H1 (cell line): Measurements from ENCODE around the gene SLC25A30. TPM values are rescaled to one million over a fixed set of nuclear protein-coding genes. Genes with fewer than 3 reads are reported as not detected.

ENCODE experiments used
- CTCF ChIA-PET: fragments of 300-600 bp; sonication (Branson Sonifier 250); formaldehyde crosslinking; loops from one replicate; lab custom pipeline; 2021; ENCODE audit not compliant: partially characterized antibody; lab: Charles Lee
- POLR2A ChIA-PET: fragments of 300-600 bp; sonication (Branson Sonifier 250); formaldehyde crosslinking; loops from one replicate; lab custom pipeline; 2021; ENCODE audit warnings: inconsistent platforms; ENCODE audit not compliant: partially characterized antibody; lab: Charles Lee
- DNase-seq, 2 experiments: peaks; one replicate each; pipeline versions ENCODE4 v3.0.0 to v3.0.0-alpha.2; 2010 to 2022; ENCODE audit warnings: low spot score in 2 of 2, low read depth in 1 of 2, mixed read lengths in 1 of 2
- FAIRE-seq: peaks from 2 replicates; lab custom pipeline; 2011; peaks lifted over from hg19 to GRCh38; lab: Jason Lieb, UNC
- H2AFZ ChIP-seq: 2 replicates; pipeline ENCODE4 v1.8.1; 2012; ENCODE audit warnings: low read length, inconsistent platforms
- H2AK5ac ChIP-seq: 2 replicates; pipeline ENCODE4 v1.6.1; 2013; ENCODE audit warnings: low read depth, low read length
- H2BK120ac ChIP-seq: replicated peaks from 2 replicates; pipeline ENCODE3; 2013; ENCODE audit warnings: low read depth, low read length, inconsistent platforms
- H2BK12ac ChIP-seq: 2 replicates; pipeline ENCODE4 v1.6.1; 2013; ENCODE audit warnings: low read depth, low read length
- H2BK15ac ChIP-seq: 2 replicates; pipeline ENCODE4 v1.6.1; 2013; ENCODE audit warnings: low read length
- H2BK20ac ChIP-seq: 2 replicates; pipeline ENCODE4 v1.6.1; 2013; ENCODE audit warnings: low read length
- H2BK5ac ChIP-seq: 2 replicates; pipeline ENCODE4 v1.6.1; 2013; ENCODE audit warnings: low read depth, low read length
- H3K14ac ChIP-seq: 2 replicates; pipeline ENCODE4 v1.6.1; 2013; ENCODE audit warnings: inconsistent platforms; ENCODE audit not compliant: insufficient read length
- H3K18ac ChIP-seq: 2 replicates; pipeline ENCODE4 v1.6.1; 2013; ENCODE audit warnings: low read length; ENCODE audit errors: extremely low read depth
- H3K23ac ChIP-seq: 2 replicates; pipeline ENCODE4 v1.6.1; 2013; ENCODE audit warnings: inconsistent platforms; ENCODE audit not compliant: insufficient read length
- H3K23me2 ChIP-seq: 2 replicates; pipeline ENCODE4 v1.6.1; 2013; ENCODE audit warnings: low read depth, low read length
- H3K27ac ChIP-seq: 2 replicates; pipeline ENCODE4 v1.6.1; 2011; ENCODE audit warnings: low read depth, low read length, inconsistent platforms
- H3K27me3 ChIP-seq, 4 experiments: replicated peaks in 1 of 4; 1 replicate in 1 of 4; 2 replicates in 3 of 4; pipeline versions ENCODE4 v1.6.1 to v1.8.1; 2011 to 2013; ENCODE audit warnings: low read length in 3 of 4, mild to moderate bottlenecking in 3 of 4, inconsistent platforms in 2 of 4, mixed read lengths in 2 of 4, moderate library complexity in 1 of 4; ENCODE audit not compliant: control insufficient read depth in 3 of 4, insufficient read depth in 3 of 4; ENCODE audit errors: extremely low read depth in 1 of 4
- H3K36me3 ChIP-seq, 4 experiments: 2 replicates each; pipeline versions ENCODE4 v1.6.1 to v1.8.1; 2011 to 2013; ENCODE audit warnings: mild to moderate bottlenecking in 4 of 4, low read length in 3 of 4, moderate library complexity in 2 of 4, control low read depth in 1 of 4, inconsistent platforms in 1 of 4; ENCODE audit not compliant: insufficient read depth in 4 of 4, control insufficient read depth in 2 of 4
- H3K4ac ChIP-seq: replicated peaks from 2 replicates; pipeline ENCODE3; 2013; ENCODE audit warnings: low read length, low read depth, mixed read lengths, inconsistent platforms; ENCODE audit not compliant: insufficient read length
- H3K4me1 ChIP-seq, 4 experiments: replicated peaks in 1 of 4; 1 replicate in 1 of 4; 2 replicates in 3 of 4; pipeline versions ENCODE4 v1.6.1 to v1.8.1; 2011 to 2013; ENCODE audit warnings: low read length in 3 of 4, inconsistent platforms in 2 of 4, mixed read lengths in 1 of 4; ENCODE audit not compliant: insufficient read depth in 4 of 4, control insufficient read depth in 3 of 4
- H3K4me2 ChIP-seq, 2 experiments: 2 replicates each; pipeline versions ENCODE4 v1.6.1 to v1.8.1; 2011 to 2013; ENCODE audit warnings: low read depth in 2 of 2, low read length in 2 of 2, control low read depth in 1 of 2, inconsistent platforms in 1 of 2, mild to moderate bottlenecking in 1 of 2; ENCODE audit not compliant: insufficient read depth in 1 of 2
- H3K4me3 ChIP-seq, 4 experiments: fragments of 200-600, 300-600 bp in 1 of 4; sonication (generic), shearing (Covaris generic), sonication (Bioruptor Twin) in 1 of 4; 2 replicates each; pipeline versions ENCODE4 v1.5.1 to v1.8.1; 2011 to 2016; ENCODE audit warnings: low read length in 4 of 4, low read depth in 3 of 4, control low read depth in 2 of 4, inconsistent platforms in 2 of 4, mild to moderate bottlenecking in 2 of 4, mixed read lengths in 1 of 4, moderate library complexity in 1 of 4; ENCODE audit not compliant: insufficient read depth in 2 of 4; ENCODE audit errors: extremely low read depth in 1 of 4
- H3K56ac ChIP-seq: replicated peaks from 2 replicates; pipeline ENCODE3; 2013; ENCODE audit warnings: low read depth, mild to moderate bottlenecking, mixed read lengths, low read length, inconsistent platforms; ENCODE audit not compliant: insufficient read length
- H3K79me1 ChIP-seq: 2 replicates; pipeline ENCODE4 v1.6.1; 2013; ENCODE audit warnings: low read depth, low read length, control low read depth
- H3K79me2 ChIP-seq, 2 experiments: 2 replicates each; pipeline versions ENCODE4 v1.6.1 to v1.8.1; 2012 to 2013; ENCODE audit warnings: low read length in 2 of 2, mild to moderate bottlenecking in 2 of 2, inconsistent platforms in 1 of 2; ENCODE audit not compliant: insufficient read depth in 2 of 2, control insufficient read depth in 1 of 2
- H3K9ac ChIP-seq, 4 experiments: replicated peaks in 1 of 4; 1 replicate in 1 of 4; 2 replicates in 3 of 4; pipeline versions ENCODE4 v1.6.1 to v1.8.1; 2011 to 2013; ENCODE audit warnings: low read depth in 3 of 4, low read length in 3 of 4, control low read depth in 2 of 4, mild to moderate bottlenecking in 2 of 4, moderate library complexity in 2 of 4, inconsistent platforms in 1 of 4; ENCODE audit errors: extremely low read depth in 1 of 4
- H3K9me3 ChIP-seq, 2 experiments: 2 replicates each; pipeline versions ENCODE4 v1.6.1 to v1.8.1; 2012 to 2013; ENCODE audit warnings: mild to moderate bottlenecking in 2 of 2, moderate library complexity in 2 of 2, control low read depth in 1 of 2, inconsistent platforms in 1 of 2, low read depth in 1 of 2, low read length in 1 of 2, mixed read lengths in 1 of 2; ENCODE audit not compliant: insufficient read depth in 2 of 2
- H4K20me1 ChIP-seq, 2 experiments: replicated peaks in 1 of 2; 2 replicates each; pipeline versions ENCODE3 to v1.8.1; 2011 to 2013; ENCODE audit warnings: inconsistent platforms in 2 of 2, low read length in 2 of 2, mild to moderate bottlenecking in 1 of 2; ENCODE audit not compliant: insufficient read depth in 2 of 2, control insufficient read depth in 1 of 2
- H4K5ac ChIP-seq: 2 replicates; pipeline ENCODE4 v1.6.1; 2013; ENCODE audit warnings: low read length, low read depth, mixed read lengths, inconsistent platforms; ENCODE audit not compliant: insufficient read length
- H4K8ac ChIP-seq: 2 replicates; pipeline ENCODE4 v1.8.0; 2013; ENCODE audit warnings: mild to moderate bottlenecking, moderate library complexity, low read length, inconsistent platforms; ENCODE audit not compliant: insufficient read depth; ENCODE audit errors: extremely low read depth
- H4K91ac ChIP-seq: replicated peaks from 2 replicates; pipeline ENCODE3; 2013; ENCODE audit warnings: low read length, mixed read lengths, inconsistent platforms; ENCODE audit not compliant: insufficient read length
- CEBPB ChIP-seq: IDR thresholded peaks from 2 replicates; pipeline ENCODE4 v1.6.1; 2012; ENCODE audit warnings: low read depth, low read length
- HDAC2 ChIP-seq, 2 experiments: fragments of 300-600 bp in 1 of 2; sonication (generic) in 1 of 2; IDR thresholded peaks; 2 replicates each; pipeline ENCODE4 v1.6.1; 2011 to 2012; ENCODE audit warnings: low read depth in 2 of 2, low read length in 2 of 2, mild to moderate bottlenecking in 2 of 2, moderate library complexity in 2 of 2, borderline replicate concordance in 1 of 2, inconsistent platforms in 1 of 2
- SP4 ChIP-seq: IDR thresholded peaks from 2 replicates; pipeline ENCODE4 v1.6.1; 2012; ENCODE audit warnings: low read length, inconsistent platforms
- WGBS, 2 experiments: shearing (Covaris generic) in 1 of 2; methylation state at CpG; one replicate each; pipeline versions ENCODE4 v1.1.6 to v1.1.7; 2013 to 2015; ENCODE audit warnings: low lambda C conversion rate in 2 of 2, mixed read lengths in 2 of 2, inconsistent platforms in 1 of 2, low coverage in 1 of 2, missing lambda C conversion rate in 1 of 2; ENCODE audit not compliant: insufficient replicate concordance in 2 of 2, insufficient coverage in 1 of 2, insufficient read length in 1 of 2; ENCODE audit errors: extremely low coverage in 1 of 2, missing lambda C conversion rate in 1 of 2; 5-methylcytosine and 5-hydroxymethylcytosine counted together
- polyA plus RNA-seq, 7 experiments: library from polyadenylated mRNA; depleted of rRNA in 3 of 7; stranded (reverse) in 5 of 7; unstranded in 2 of 7; fragments of >200 nt in 5 of 7; fragments of 200-250 nt in 2 of 7; gene quantifications; 1 replicate in 5 of 7; 2 replicates in 1 of 7; 4 replicates in 1 of 7; pipeline versions ENCODE4 v1.2.1 to v1.2.3, GENCODE V29; 2011 to 2013; ENCODE audit warnings: missing spikeins in 2 of 7, mixed read lengths in 2 of 7
- total RNA-seq: library from RNA; stranded (reverse); fragmentation: NEBNext Ultra II Directional; extraction: Animal tissue kit (Norgen Biotek cat#: 25700); gene quantifications from 2 replicates; pipeline ENCODE4 v1.2.1, GENCODE V29; 2021

SLC25A30 gene
- total and polyA plus RNA-seq, 2 of the 8 experiments (the other 6 are each of a cell fraction or from before 2014, with no cell fraction given) = 2.1 to 8.7 TPM

- H4K8ac ChIP-seq = no peak overlapping the region
- no peak overlapping the region for H3K4me3 ChIP-seq
- no peak overlapping the region for H3K4me2 ChIP-seq
- no peak overlapping the region for H2BK5ac ChIP-seq
- H3K23ac ChIP-seq = no peak overlapping the region
- no peak overlapping the region for H2BK15ac ChIP-seq
- DNase-seq = no peak
- WGBS, 2 experiments = 87% methylated on average over 8 of the region's 8 CpGs; no CpG with 5 or more reads in 1 of the 2 experiments
- no peak overlapping the region for H3K27ac ChIP-seq
- no peak overlapping the region for H3K9ac ChIP-seq
- H3K14ac ChIP-seq = no peak overlapping the region
- H3K79me1 ChIP-seq = no peaks in the 10 kb centered on the region
- H3K4ac ChIP-seq = no peak overlapping the region
- H3K27me3 ChIP-seq = no peaks in the 10 kb centered on the region
- CTCF ChIA-PET = interaction anchor here (0.7 to 1.3 kb wide), 2 partner anchors 19 to 412 kb away, joined by 3 to 6 read pairs; no protein-coding TSS in a partner anchor
- FAIRE-seq = no peak
- H2AK5ac ChIP-seq = no peak overlapping the region
- H3K79me2 ChIP-seq = no peaks in the 10 kb centered on the region
- no peak overlapping the region for H4K5ac ChIP-seq
- no peaks in the 10 kb centered on the region for H3K23me2 ChIP-seq
- no peak overlapping the region for H3K18ac ChIP-seq
- H3K56ac ChIP-seq = no peak overlapping the region
- no peak for TF ChIP-seq HDAC2 (IDR thresholded peaks at IDR 0.05; ENCODE audit: borderline replicate concordance in 1 of 2, low read depth in 2 of 2, low read length in 2 of 2)
- no peak for TF ChIP-seq SP4
- no peak for TF ChIP-seq CEBPB
- no peaks in the 10 kb centered on the region for H4K20me1 ChIP-seq
- H3K4me1 ChIP-seq = no peaks in the 10 kb centered on the region
- H2AFZ ChIP-seq = no peak overlapping the region
- H2BK12ac ChIP-seq = no peak overlapping the region
- H4K91ac ChIP-seq = no peak overlapping the region
- H2BK20ac ChIP-seq = no peak overlapping the region
- no peak overlapping the region for H2BK120ac ChIP-seq
- no peaks in the 10 kb centered on the region for H3K9me3 ChIP-seq
- POLR2A ChIA-PET = interaction anchor here (0.6 kb wide), 1 partner anchor 347 kb away, joined by 3 read pairs; no protein-coding TSS in a partner anchor
- no peaks in the 10 kb centered on the region for H3K36me3 ChIP-seq
These were observed 16.6 kb upstream of the SLC25A30 start for GRCh38 chr13:45434556-45435371.
